HUES6 (cell line): Measurements from ENCODE around the gene C1orf35.

ENCODE experiments used
- H3K27ac ChIP-seq: 2 replicates; pipeline ENCODE4 v1.7.0; 2013; ENCODE audit warnings: low read depth, mild to moderate bottlenecking, low read length, inconsistent platforms
- H3K27me3 ChIP-seq: 2 replicates; pipeline ENCODE4 v1.6.1; 2013; ENCODE audit warnings: low read length; ENCODE audit not compliant: control insufficient read depth, insufficient read depth
- H3K36me3 ChIP-seq: 2 replicates; pipeline ENCODE4 v1.6.1; 2013; ENCODE audit warnings: low read length; ENCODE audit not compliant: control insufficient read depth, insufficient read depth
- H3K4me1 ChIP-seq: 2 replicates; pipeline ENCODE4 v1.6.1; 2013; ENCODE audit warnings: low read length; ENCODE audit not compliant: control insufficient read depth, insufficient read depth
- H3K4me3 ChIP-seq: 2 replicates; pipeline ENCODE4 v1.5.1; 2013; ENCODE audit warnings: low read depth, low read length
- H3K9ac ChIP-seq: one replicate; pipeline ENCODE4 v1.6.1; 2013; ENCODE audit warnings: mild to moderate bottlenecking, low read length
- H3K9me3 ChIP-seq: 2 replicates; pipeline ENCODE4 v1.6.1; 2013; ENCODE audit warnings: low read depth, low read length; ENCODE audit not compliant: control insufficient read depth, insufficient read depth

The C1orf35 gene

DNA sequence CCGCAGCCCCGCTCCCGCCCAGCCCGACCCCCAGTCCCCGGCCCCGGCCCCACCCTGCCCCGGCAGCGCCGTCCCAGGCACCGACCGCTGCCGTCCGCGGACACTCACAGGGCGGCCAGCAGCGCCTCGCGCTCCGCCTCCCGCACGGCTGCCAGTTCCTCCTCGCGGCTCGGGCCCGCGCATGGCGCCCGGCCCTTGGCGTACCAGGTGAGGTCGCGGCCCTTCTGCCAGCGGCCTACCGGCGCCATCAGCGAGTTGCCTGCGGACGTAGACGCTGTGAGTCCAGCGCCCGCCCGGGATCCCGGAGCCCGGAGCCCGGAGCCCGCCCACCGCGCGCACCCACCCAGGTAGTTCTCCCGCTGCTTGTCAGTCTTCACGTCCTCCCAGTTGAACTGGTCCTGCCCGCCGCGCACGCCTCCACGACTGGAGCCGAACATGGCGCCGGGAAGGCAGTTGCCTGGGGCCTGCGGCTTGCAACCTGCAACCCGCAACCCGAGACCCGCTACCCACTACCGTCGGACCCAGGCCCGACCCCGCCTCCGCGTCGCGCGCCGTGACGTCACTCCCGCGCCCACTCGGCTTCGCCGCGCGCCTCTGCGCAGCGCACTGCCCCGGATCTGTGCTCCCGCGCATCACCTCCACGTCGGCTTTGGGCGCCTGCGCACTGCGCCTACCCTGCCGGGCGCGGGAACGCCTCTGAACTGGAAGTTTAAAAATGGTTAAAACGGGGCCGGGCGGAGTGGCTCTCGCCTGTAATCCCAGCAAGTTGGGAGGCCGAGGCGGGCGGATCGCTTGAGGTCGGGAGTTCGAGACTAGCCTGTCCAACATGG, at the start of gene C1orf35:
Gene C1orf35 (minus strand): TSS at position 535 of the 830 bp plus-strand sequence. CDS start 98 bp downstream, at position 437.
- Histone ChIP-seq H3K9me3 (no peaks in the 10 kb centered on the region), H3K27me3 (no peaks in the 10 kb centered on the region), H3K4me3 (peak within 1 kb of the TSS; percentile 83), H3K4me1 (peaks cover 3% of the 10 kb centered on the region; the same call in 1 of the 2 replicates), H3K36me3 (peaks cover 56% of the 10 kb centered on the region), H3K9ac (peak within 1 kb of the TSS; percentile 62), H3K27ac (peak within 1 kb of the TSS; percentile 39; the same call in 1 of the 2 replicates)

DNA sequence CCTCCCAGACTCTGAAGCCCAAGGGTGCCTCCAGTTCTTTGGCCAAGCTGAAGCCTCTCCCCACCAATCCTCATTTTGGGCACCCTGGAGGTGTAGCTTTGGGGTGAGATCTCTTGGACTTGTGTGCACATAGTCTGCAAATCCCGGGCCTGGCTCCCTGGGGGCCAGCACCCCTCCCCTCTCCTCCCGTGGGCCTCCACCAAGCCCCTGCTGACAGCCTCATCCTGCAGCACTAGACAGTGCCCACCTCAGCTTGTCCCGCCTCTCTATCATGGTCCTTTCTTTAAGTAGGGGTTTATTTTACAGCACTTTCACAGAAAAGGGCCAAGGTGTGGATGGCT, 49.8 kb upstream of the C1orf35 start:
- H3K27me3 ChIP-seq = peaks cover 3% of the 10 kb centered on the region; the same call in 1 of the 2 replicates
- H3K4me3 ChIP-seq = no peak overlapping the region
- H3K9me3 ChIP-seq = no peaks in the 10 kb centered on the region
- H3K36me3 ChIP-seq = peaks cover 3% of the 10 kb centered on the region
- no peak overlapping the region for H3K27ac ChIP-seq
- H3K9ac ChIP-seq = no peak overlapping the region
- H3K4me1 ChIP-seq = peaks cover 22% of the 10 kb centered on the region

DNA sequence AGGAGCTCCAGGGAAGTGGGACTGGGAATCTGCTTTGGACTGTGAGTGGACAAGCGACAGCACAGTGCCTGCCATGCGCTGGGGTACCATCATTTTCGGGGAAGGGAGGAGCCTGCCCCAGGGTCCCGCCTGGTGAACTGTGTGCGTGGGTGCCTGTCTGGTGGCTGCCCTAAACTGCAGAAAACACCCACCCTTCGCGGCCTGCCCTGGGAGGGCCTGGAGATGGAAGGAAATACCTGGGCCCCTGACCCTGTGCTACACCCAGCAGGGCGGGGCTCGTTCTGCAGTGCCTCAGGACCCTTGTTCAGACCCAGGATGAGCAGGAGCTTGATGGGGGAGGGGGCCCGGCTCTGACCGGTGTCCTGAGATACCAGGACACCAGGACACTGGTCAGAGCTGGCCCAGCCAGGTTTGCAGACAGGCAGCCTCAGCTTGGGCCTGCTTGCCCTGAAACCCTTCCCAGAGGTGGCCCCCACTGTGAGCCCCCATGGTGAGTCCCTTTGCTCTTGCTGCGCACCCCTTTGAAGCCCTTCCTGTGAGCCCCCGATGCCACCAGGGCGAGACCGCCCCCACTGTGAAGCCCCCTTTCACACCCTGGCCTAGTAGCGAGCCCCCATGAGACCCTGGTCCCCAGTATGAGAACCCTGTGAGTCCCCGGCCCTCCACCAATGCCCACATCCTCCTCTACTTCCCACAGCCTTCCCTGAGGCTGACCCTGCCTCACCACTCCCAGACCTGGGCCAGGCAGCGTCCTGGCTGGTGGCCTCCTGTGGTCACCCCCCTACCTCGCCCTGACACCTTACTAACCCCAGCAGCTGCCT, 49.2 kb upstream of the C1orf35 start:
- Histone ChIP-seq H3K27ac (no peak overlapping the region), H3K9ac (no peak overlapping the region), H3K36me3 (peaks cover 5% of the 10 kb centered on the region), H3K4me3 (no peak overlapping the region), H3K27me3 (no peaks in the 10 kb centered on the region), H3K4me1 (peaks cover 22% of the 10 kb centered on the region), H3K9me3 (no peaks in the 10 kb centered on the region)

DNA sequence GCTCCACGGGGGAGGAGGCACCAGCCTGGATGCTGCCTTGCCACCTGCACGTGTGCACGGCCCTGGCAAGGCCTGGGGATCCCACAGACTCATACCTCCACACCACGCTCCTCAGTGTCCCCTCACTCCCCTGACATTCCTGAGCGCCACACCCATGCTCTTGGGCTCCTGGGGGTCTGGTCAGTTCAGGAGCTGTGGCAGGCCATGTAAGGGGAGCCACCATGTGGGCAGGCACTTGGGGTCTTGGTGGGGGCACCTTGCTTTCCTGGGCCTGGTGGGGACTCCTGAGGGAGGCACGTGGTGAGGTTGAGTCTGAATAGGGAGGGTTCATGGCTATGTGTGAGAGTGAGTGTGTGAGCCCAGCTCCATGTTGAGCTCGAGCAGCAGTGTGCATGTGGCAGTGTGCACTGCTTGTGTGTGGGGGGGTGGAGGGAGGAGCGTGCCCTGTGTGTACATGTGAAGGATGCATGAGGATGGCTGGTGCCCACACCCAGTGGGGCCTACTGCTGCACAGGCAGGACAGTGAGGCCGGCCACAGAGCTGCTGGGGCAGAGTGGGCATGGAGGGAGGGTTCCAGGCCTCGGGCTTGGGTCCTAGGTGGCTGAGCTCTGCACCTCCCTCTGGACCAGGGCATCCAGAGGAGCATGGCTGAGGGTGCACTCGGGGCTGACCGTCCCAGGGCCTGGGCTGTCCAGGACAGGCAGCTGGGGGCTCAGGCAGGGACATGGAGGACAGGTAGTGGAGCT, 48.2 kb upstream of the C1orf35 start:
- peaks cover 22% of the 10 kb centered on the region for H3K4me1 ChIP-seq
- H3K9ac ChIP-seq = no peak overlapping the region
- no peak overlapping the region for H3K4me3 ChIP-seq
- no peaks in the 10 kb centered on the region for H3K9me3 ChIP-seq
- no peak overlapping the region for H3K27ac ChIP-seq
- H3K36me3 ChIP-seq = peaks cover 12% of the 10 kb centered on the region
- no peaks in the 10 kb centered on the region for H3K27me3 ChIP-seq

DNA sequence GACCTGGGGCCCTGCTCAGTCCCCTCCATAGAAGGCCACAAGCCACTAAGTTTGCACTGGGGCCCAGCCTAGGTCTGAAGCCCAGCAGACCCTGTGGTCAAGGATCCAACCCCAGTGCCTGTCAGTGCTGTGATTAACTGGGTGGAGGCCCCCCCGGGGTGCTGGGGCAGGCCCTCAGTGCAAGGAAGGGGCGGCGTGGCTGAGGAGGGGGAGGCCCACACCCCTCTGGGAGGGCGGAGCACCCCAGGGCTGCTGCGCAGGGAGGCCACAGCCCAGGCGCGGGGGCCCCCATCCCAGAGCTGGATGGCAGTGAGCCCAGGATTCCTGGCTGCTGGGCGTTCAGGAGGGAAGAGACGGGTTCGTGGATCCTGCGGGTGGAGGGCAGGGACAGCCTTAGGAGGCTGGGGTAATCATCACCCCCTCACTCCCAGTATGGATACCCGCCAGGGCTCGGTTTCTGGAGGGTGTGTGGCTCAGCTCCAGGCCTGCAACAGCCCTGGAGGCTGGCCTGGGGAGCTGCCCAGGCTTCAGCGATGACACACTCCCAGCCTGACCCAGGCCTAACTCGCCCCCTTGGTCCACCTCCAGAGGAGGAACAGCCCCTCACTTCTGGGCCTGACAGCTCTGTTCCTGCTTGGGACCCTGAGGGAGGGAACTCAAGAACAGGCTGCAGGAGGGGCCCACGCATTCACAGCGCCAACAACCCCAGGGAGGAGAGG, 47.5 kb upstream of the C1orf35 start:
- Histone ChIP-seq H3K36me3 (peaks cover 15% of the 10 kb centered on the region), H3K9me3 (no peaks in the 10 kb centered on the region), H3K4me1 (peaks cover 22% of the 10 kb centered on the region), H3K27me3 (no peaks in the 10 kb centered on the region), H3K27ac (0 out of 2 replicates have a peak overlapping the region, but pooled peaks have one; percentile 85), H3K9ac (no peak overlapping the region), H3K4me3 (no peak overlapping the region)

DNA sequence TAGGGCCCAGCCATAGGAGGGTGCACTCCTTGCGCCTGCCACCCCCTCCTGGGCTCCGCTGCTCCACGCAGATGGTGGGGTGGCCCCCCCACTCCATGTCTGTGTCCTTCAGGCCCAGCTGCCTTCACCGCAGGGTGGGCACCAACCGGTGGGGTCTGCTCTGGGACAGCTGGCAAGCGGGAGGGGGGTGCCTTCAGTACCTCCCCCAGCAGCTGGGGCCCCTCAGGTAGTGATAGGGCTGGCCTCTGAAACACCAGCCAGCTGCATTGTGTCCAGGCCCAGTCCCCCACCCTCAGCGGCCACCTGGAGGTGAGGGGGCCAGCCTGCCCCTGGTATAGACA, 47.0 kb upstream of the C1orf35 start:
- peaks cover 18% of the 10 kb centered on the region for H3K36me3 ChIP-seq
- H3K9me3 ChIP-seq = no peaks in the 10 kb centered on the region
- H3K27ac ChIP-seq = peak overlapping the region; percentile 85; the same call in 1 of the 2 replicates
- H3K27me3 ChIP-seq = no peaks in the 10 kb centered on the region
- no peak overlapping the region for H3K4me3 ChIP-seq
- H3K9ac ChIP-seq = no peak overlapping the region
- H3K4me1 ChIP-seq = peaks cover 16% of the 10 kb centered on the region

DNA sequence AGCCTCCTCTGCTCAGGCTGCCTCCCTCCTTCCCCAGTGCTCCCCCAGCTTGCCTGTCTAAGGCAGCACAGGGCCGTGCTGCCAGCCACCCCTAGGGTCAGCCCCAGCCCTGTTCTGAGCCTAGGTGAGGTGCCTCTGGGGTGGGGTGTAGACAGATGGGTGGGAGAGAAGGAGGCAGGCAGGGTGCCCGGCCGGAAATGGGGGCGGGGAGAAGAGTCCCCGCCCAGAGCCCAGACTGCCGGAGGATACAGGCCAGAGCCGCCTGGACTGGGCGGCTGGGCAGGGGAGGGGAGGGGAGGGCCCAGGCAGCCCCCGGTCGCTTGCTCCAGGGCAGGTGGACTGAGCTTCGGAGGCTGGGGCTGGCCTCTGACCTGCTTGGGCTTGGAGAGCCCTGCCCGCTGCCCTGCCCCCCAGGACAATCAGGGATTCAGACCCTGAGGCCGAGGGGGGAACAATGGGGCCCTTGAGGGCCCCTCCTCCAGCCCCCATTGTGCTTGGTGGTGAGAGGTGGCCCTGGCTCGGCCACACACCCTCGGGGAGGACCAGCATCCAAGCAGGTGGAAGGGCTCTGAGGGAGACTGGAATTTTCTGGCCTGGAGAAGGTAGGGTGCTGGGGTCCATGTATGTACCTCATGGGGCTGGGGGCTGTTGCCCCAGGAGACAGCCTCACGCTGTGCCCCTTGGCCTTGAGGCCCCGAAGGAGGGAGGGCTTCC, 46.4 kb upstream of the C1orf35 start, which contains the start of gene GJC2:
Gene GJC2 (plus strand): TSS at position 525 of the 714 bp plus-strand sequence. CDS start 7,829 bp downstream, outside the sequence.
- Histone ChIP-seq H3K27ac (peak within 1 kb of the TSS; percentile 85), H3K36me3 (peaks cover 18% of the 10 kb centered on the region), H3K4me1 (peaks cover 14% of the 10 kb centered on the region), H3K4me3 (no peak within 1 kb of the TSS), H3K27me3 (no peaks in the 10 kb centered on the region), H3K9me3 (no peaks in the 10 kb centered on the region), H3K9ac (peak within 1 kb of the TSS; percentile 45)

DNA sequence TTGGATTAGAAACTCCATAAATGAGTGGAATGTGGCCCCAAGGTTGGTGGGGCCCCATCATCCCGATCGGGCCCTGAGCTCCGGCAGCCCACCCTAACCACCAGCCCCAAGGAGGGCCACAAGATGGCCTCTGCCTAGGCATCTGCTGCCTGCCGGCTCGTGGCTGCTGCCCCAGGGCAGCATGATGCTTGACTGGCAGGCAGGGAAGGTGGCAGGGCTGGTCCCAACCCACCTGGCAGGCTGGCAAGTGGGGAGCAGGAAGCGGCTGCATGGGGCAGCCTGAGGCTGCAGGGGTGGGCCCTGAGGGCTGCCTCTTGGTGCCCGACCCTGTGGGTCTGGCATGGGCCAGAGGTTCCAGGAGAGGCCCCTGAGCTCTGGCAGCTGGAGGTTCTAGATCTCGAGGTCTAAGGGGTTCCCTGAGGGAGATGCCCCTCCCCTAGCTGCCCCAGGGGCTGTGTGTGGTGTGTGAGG, 45.8 kb upstream of the C1orf35 start:
- Histone ChIP-seq H3K4me1 (peaks cover 14% of the 10 kb centered on the region), H3K36me3 (peaks cover 18% of the 10 kb centered on the region), H3K4me3 (no peak overlapping the region), H3K9me3 (no peaks in the 10 kb centered on the region), H3K27me3 (no peaks in the 10 kb centered on the region), H3K9ac (peak overlapping the region; percentile 45), H3K27ac (peak overlapping the region; percentile 85)

DNA sequence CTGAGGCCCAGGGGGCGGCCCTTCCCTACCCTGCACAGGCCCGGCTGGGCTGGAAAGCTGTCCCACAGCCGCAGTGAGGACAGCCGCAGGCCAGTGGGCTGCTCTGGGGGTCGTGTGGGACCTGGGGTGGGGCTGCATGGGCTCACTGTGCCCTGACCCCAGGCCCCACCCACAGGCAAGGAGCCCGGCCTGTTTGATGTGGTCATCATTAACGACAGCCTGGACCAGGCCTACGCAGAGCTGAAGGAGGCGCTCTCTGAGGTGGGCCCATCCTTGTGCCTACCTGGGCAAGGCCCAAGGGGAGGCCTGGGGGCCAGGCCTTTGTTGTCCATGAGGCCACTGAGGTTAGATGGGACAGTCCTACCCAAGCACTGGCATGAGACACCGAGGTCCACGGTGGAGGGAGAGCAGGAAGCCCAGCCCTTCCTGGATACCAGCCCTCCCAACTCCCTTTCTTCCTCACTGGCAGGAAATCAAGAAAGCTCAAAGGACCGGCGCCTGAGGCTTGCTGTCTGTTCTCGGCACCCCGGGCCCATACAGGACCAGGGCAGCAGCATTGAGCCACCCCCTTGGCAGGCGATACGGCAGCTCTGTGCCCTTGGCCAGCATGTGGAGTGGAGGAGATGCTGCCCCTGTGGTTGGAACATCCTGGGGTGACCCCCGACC, 45.2 kb upstream of the C1orf35 start:
- Histone ChIP-seq H3K4me1 (peaks cover 14% of the 10 kb centered on the region), H3K4me3 (no peak overlapping the region), H3K27me3 (no peaks in the 10 kb centered on the region), H3K9ac (no peak overlapping the region), H3K27ac (no peak overlapping the region), H3K36me3 (peaks cover 18% of the 10 kb centered on the region), H3K9me3 (no peaks in the 10 kb centered on the region)
